Astrocyte (in vitro differentiated cells and primary cell): ENCODE measurements around the gene L3MBTL1.

Experiments used
- CTCF ChIP-seq: IDR thresholded peaks from 2 replicates; pipeline ENCODE4 v1.5.1; 2011; ENCODE audit warnings: low read depth, mild to moderate bottlenecking, inconsistent platforms, low read length, moderate library complexity; ENCODE audit not compliant: insufficient read depth
- EZH2 ChIP-seq: IDR thresholded peaks from 2 replicates; pipeline ENCODE4 v1.6.1; 2012; ENCODE audit warnings: mild to moderate bottlenecking, low read length, inconsistent platforms; ENCODE audit not compliant: insufficient read depth

- TF ChIP-seq CTCF (no peak), EZH2 (no peak)
Observed at GRCh38 chr20:43590036-43590391, 82.5 kb downstream of the L3MBTL1 start.
